Activated naive CD8-positive, alpha-beta T cell treated with anti-CD3 and anti-CD28 coated beads, Interleukin-2, amount 50 U/mL, for 24 hours (primary cell): ENCODE results near the gene SYNGR1.

Experiments used
- ATAC-seq: fragments of 150-1000 bp; cut with Tn5 transposase; one replicate; pipeline ENCODE4 v1.10.0; 2021
- DNase-seq: peaks from one replicate; pipeline ENCODE4 v3.0.0; 2021
- H3K27ac Mint-ChIP-seq: one replicate; pipeline ENCODE4 v1.8.0; 2021; ENCODE audit warnings: mild to moderate bottlenecking, mixed read lengths
- H3K27me3 Mint-ChIP-seq: one replicate; pipeline ENCODE4 v1.8.0; 2021; ENCODE audit warnings: mixed read lengths
- H3K36me3 Mint-ChIP-seq: one replicate; pipeline ENCODE4 v1.8.0; 2021; ENCODE audit warnings: low read depth, mixed read lengths
- H3K4me1 Mint-ChIP-seq: one replicate; pipeline ENCODE4 v1.8.0; 2021; ENCODE audit warnings: mixed read lengths
- H3K4me3 Mint-ChIP-seq: one replicate; pipeline ENCODE4 v1.8.0; 2021; ENCODE audit warnings: mild to moderate bottlenecking, moderate library complexity, mixed read lengths
- H3K9me3 Mint-ChIP-seq: one replicate; pipeline ENCODE4 v1.8.0; 2021; ENCODE audit warnings: mixed read lengths

SYNGR1 gene

GRCh38 chr22:39427751-39428596 is 78.2 kb downstream of the SYNGR1 start:
- ATAC-seq (no peak), DNase-seq (no peak)
- no peak overlapping the region for H3K27ac Mint-ChIP-seq
- peaks cover 13% of the 10 kb centered on the region for H3K36me3 Mint-ChIP-seq
- no peaks in the 10 kb centered on the region for H3K9me3 Mint-ChIP-seq
- no peaks in the 10 kb centered on the region for H3K4me1 Mint-ChIP-seq
- H3K4me3 Mint-ChIP-seq: no peak overlapping the region
- H3K27me3 Mint-ChIP-seq: no peaks in the 10 kb centered on the region

- H3K9me3 Mint-ChIP-seq: no peaks in the 10 kb centered on the region
- H3K27me3 Mint-ChIP-seq: no peaks in the 10 kb centered on the region
- no peak for ATAC-seq
- H3K4me1 Mint-ChIP-seq: no peaks in the 10 kb centered on the region
- no peak overlapping the region for H3K27ac Mint-ChIP-seq
- peaks cover 12% of the 10 kb centered on the region for H3K36me3 Mint-ChIP-seq
- no peak for DNase-seq
- H3K4me3 Mint-ChIP-seq: no peak overlapping the region
Measured at GRCh38 chr22:39428597-39429071, 78.8 kb downstream of the SYNGR1 start.

- peaks cover 8% of the 10 kb centered on the region for H3K36me3 Mint-ChIP-seq
- ATAC-seq (no peak), DNase-seq (no peak)
- H3K4me1 Mint-ChIP-seq: no peaks in the 10 kb centered on the region
- no peak overlapping the region for H3K27ac Mint-ChIP-seq
- no peaks in the 10 kb centered on the region for H3K27me3 Mint-ChIP-seq
- no peak overlapping the region for H3K4me3 Mint-ChIP-seq
- H3K9me3 Mint-ChIP-seq: no peaks in the 10 kb centered on the region
Measured at GRCh38 chr22:39429186-39429585, 79.4 kb downstream of the SYNGR1 start.

- DNase-seq: no peak
- no peak overlapping the region for H3K4me3 Mint-ChIP-seq
- peaks cover 8% of the 10 kb centered on the region for H3K36me3 Mint-ChIP-seq
- no peak overlapping the region for H3K27ac Mint-ChIP-seq
- H3K9me3 Mint-ChIP-seq: no peaks in the 10 kb centered on the region
- H3K27me3 Mint-ChIP-seq: no peaks in the 10 kb centered on the region
- no peaks in the 10 kb centered on the region for H3K4me1 Mint-ChIP-seq
- no peak for ATAC-seq
Measured at GRCh38 chr22:39429916-39430575, 80.3 kb downstream of the SYNGR1 start.

- Mint-ChIP-seq H3K27ac (no peak overlapping the region), H3K27me3 (no peaks in the 10 kb centered on the region), H3K4me3 (no peak overlapping the region), H3K36me3 (peaks cover 8% of the 10 kb centered on the region), H3K4me1 (no peaks in the 10 kb centered on the region), H3K9me3 (no peaks in the 10 kb centered on the region)
- ATAC-seq: no peak
- DNase-seq: no peak
Measured at GRCh38 chr22:39430576-39431150, 80.9 kb downstream of the SYNGR1 start.

GRCh38 chr22:39431216-39431801 is 81.5 kb downstream of the SYNGR1 start:
- no peak overlapping the region for H3K27ac Mint-ChIP-seq
- H3K4me3 Mint-ChIP-seq: no peak overlapping the region
- H3K9me3 Mint-ChIP-seq: no peaks in the 10 kb centered on the region
- ATAC-seq (no peak), DNase-seq (no peak)
- H3K4me1 Mint-ChIP-seq: no peaks in the 10 kb centered on the region
- H3K36me3 Mint-ChIP-seq: peaks cover 8% of the 10 kb centered on the region
- no peaks in the 10 kb centered on the region for H3K27me3 Mint-ChIP-seq

GRCh38 chr22:39431821-39432251 is 82.0 kb downstream of the SYNGR1 start:
- no peaks in the 10 kb centered on the region for H3K27me3 Mint-ChIP-seq
- no peak for DNase-seq
- H3K4me3 Mint-ChIP-seq: no peak overlapping the region
- H3K4me1 Mint-ChIP-seq: no peaks in the 10 kb centered on the region
- no peak for ATAC-seq
- peaks cover 5% of the 10 kb centered on the region for H3K36me3 Mint-ChIP-seq
- H3K9me3 Mint-ChIP-seq: no peaks in the 10 kb centered on the region
- no peak overlapping the region for H3K27ac Mint-ChIP-seq

- no peak for ATAC-seq
- H3K4me3 Mint-ChIP-seq: no peak overlapping the region
- peaks cover 4% of the 10 kb centered on the region for H3K4me1 Mint-ChIP-seq
- DNase-seq: no peak
- H3K36me3 Mint-ChIP-seq: peaks cover 5% of the 10 kb centered on the region
- H3K9me3 Mint-ChIP-seq: no peaks in the 10 kb centered on the region
- no peaks in the 10 kb centered on the region for H3K27me3 Mint-ChIP-seq
- no peak overlapping the region for H3K27ac Mint-ChIP-seq
Measured at GRCh38 chr22:39432361-39432811, 82.6 kb downstream of the SYNGR1 start.

- Mint-ChIP-seq H3K9me3 (no peaks in the 10 kb centered on the region), H3K4me3 (no peak overlapping the region), H3K27ac (no peak overlapping the region), H3K36me3 (peaks cover 2% of the 10 kb centered on the region), H3K27me3 (peaks cover 1% of the 10 kb centered on the region), H3K4me1 (peaks cover 9% of the 10 kb centered on the region)
- ATAC-seq (no peak), DNase-seq (no peak)
Measured at GRCh38 chr22:39433476-39434242, 83.9 kb downstream of the SYNGR1 start.

GRCh38 chr22:39434243-39434653 is 84.5 kb downstream of the SYNGR1 start:
- peaks cover 2% of the 10 kb centered on the region for H3K36me3 Mint-ChIP-seq

GRCh38 chr22:39434721-39435120 is 84.9 kb downstream of the SYNGR1 start:
- Mint-ChIP-seq H3K27me3 (peaks cover 8% of the 10 kb centered on the region), H3K36me3 (peaks cover 2% of the 10 kb centered on the region), H3K27ac (no peak overlapping the region), H3K4me3 (no peak overlapping the region), H3K9me3 (no peaks in the 10 kb centered on the region), H3K4me1 (peaks cover 15% of the 10 kb centered on the region)
- DNase-seq: no peak
- ATAC-seq: no peak

More at GRCh38 chr22:39434243-39434653, 84.5 kb downstream of the SYNGR1 start:
- Mint-ChIP-seq H3K9me3 (no peaks in the 10 kb centered on the region), H3K4me1 (peaks cover 13% of the 10 kb centered on the region), H3K4me3 (no peak overlapping the region), H3K27ac (no peak overlapping the region), H3K27me3 (peaks cover 7% of the 10 kb centered on the region)
- no peak for ATAC-seq
- no peak for DNase-seq
